SU-DHL-6 (cell line): Measurements from ENCODE around the gene THTPA.

ENCODE experiments used
- H2AFZ ChIP-seq: fragments of 200-600 bp; sonication (generic); 2 replicates; pipeline ENCODE4 v1.6.1; 2014; ENCODE audit warnings: low read depth, mild to moderate bottlenecking, moderate library complexity, mixed read lengths, antibody characterized with exemption, low read length; ENCODE audit not compliant: severe bottlenecking
- H3F3A ChIP-seq: fragments of 200-600 bp; shearing (Covaris generic); 2 replicates; pipeline ENCODE4 v1.6.0; 2016; ENCODE audit warnings: antibody characterized with exemption, mild to moderate bottlenecking; ENCODE audit not compliant: insufficient read depth
- H3K27ac ChIP-seq: fragments of 200-600 bp; sonication (generic); 2 replicates; pipeline ENCODE4 v1.5.1; 2016; ENCODE audit warnings: low read depth, mild to moderate bottlenecking, low read length, moderate library complexity, mixed read lengths
- H3K27me3 ChIP-seq: fragments of 200-600 bp; sonication (generic), shearing (Covaris generic); 2 replicates; pipeline ENCODE4 v1.6.0; 2014; ENCODE audit warnings: mild to moderate bottlenecking, low read length
- H3K36me3 ChIP-seq: fragments of 200-600 bp; sonication (generic); 2 replicates; pipeline ENCODE4 v1.6.1; 2014; ENCODE audit warnings: mild to moderate bottlenecking, low read length, mixed read lengths
- H3K4me2 ChIP-seq: fragments of 300-600, 200-600 bp; shearing (Covaris generic), sonication (generic); 2 replicates; pipeline ENCODE4 v1.6.0; 2014; ENCODE audit warnings: low read length, low read depth, mild to moderate bottlenecking; ENCODE audit not compliant: poor library complexity, severe bottlenecking
- H3K4me3 ChIP-seq: fragments of 200-600 bp; sonication (generic); 2 replicates; pipeline ENCODE4 v1.5.1; 2014; ENCODE audit warnings: antibody characterized with exemption, low read length, mild to moderate bottlenecking, mixed read lengths; ENCODE audit not compliant: insufficient read depth, poor library complexity, severe bottlenecking
- H3K79me2 ChIP-seq: fragments of 200-600 bp; sonication (generic); 2 replicates; pipeline ENCODE4 v1.6.1; 2014; ENCODE audit warnings: mild to moderate bottlenecking, low read length, moderate library complexity; ENCODE audit not compliant: insufficient read depth
- H3K9ac ChIP-seq: fragments of 200-600 bp; sonication (generic); 2 replicates; pipeline ENCODE4 v1.7.0; 2014; ENCODE audit warnings: mild to moderate bottlenecking, low read length
- H3K9me2 ChIP-seq: fragments of 200-600 bp; sonication (generic); replicated peaks from 2 replicates; pipeline ENCODE4 v1.6.1; 2014; ENCODE audit warnings: low read length; ENCODE audit not compliant: insufficient read depth
- H3K9me3 ChIP-seq: fragments of 200-600 bp; sonication (generic); 2 replicates; pipeline ENCODE4 v1.6.1; 2014; ENCODE audit warnings: low read length, mixed read lengths; ENCODE audit not compliant: insufficient read depth
- H4K20me1 ChIP-seq: fragments of 200-600 bp; sonication (generic); 2 replicates; pipeline ENCODE4 v1.6.1; 2014; ENCODE audit warnings: low read depth, mild to moderate bottlenecking, antibody characterized with exemption, low read length, moderate library complexity, mixed read lengths
- EZH2phosphoT487 ChIP-seq: fragments of 200-600 bp; sonication (generic), shearing (Covaris generic); conservative IDR thresholded peaks from 2 replicates; pipeline ENCODE4 v1.6.1; 2018; ENCODE audit warnings: mild to moderate bottlenecking, antibody characterized with exemption, low read length, moderate library complexity, mixed read lengths
- TF ChIP-seq, protein P1 (sequence below): fragments of 200-600 bp; sonication (generic); IDR thresholded peaks from one replicate; pipeline ENCODE4 v1.5.1; 2017; ENCODE audit warnings: antibody characterized with exemption, mild to moderate bottlenecking, low read length, moderate library complexity; ENCODE audit not compliant: insufficient read depth, poor library complexity, severe bottlenecking

Gene THTPA

DNA sequence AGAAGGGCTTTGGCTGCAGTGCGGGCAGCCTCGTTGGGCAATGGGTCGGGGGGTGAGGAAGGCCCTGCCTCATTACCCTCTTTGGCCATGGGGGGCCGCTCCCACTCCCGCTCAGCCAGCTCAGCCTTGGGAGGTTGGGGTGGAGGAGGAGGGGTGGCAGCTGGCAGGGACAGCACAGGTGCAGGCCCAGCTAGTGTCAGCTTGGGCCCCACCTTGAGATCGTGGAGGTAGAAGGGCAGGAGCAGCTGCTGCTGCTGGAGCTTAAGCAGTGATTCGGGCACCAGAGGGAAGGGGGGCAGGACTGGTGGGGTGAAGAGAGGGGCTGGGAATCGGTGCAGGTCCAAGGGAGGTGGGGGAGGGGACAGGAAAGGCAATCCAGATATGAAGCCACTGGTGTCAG is 30.5 kb upstream of the THTPA start:
- TF ChIP-seq, protein P1, sequence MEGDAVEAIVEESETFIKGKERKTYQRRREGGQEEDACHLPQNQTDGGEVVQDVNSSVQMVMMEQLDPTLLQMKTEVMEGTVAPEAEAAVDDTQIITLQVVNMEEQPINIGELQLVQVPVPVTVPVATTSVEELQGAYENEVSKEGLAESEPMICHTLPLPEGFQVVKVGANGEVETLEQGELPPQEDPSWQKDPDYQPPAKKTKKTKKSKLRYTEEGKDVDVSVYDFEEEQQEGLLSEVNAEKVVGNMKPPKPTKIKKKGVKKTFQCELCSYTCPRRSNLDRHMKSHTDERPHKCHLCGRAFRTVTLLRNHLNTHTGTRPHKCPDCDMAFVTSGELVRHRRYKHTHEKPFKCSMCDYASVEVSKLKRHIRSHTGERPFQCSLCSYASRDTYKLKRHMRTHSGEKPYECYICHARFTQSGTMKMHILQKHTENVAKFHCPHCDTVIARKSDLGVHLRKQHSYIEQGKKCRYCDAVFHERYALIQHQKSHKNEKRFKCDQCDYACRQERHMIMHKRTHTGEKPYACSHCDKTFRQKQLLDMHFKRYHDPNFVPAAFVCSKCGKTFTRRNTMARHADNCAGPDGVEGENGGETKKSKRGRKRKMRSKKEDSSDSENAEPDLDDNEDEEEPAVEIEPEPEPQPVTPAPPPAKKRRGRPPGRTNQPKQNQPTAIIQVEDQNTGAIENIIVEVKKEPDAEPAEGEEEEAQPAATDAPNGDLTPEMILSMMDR: no peak
- TF ChIP-seq EZH2phosphoT487: no peak
- Histone ChIP-seq H3K79me2 (no peaks in the 10 kb centered on the region), H4K20me1 (no peaks in the 10 kb centered on the region), H3K4me3 (no peak overlapping the region), H3K27ac (no peak overlapping the region), H3F3A (no peaks in the 10 kb centered on the region), H3K9me2 (no peaks in the 10 kb centered on the region), H3K4me2 (no peak overlapping the region), H3K36me3 (no peaks in the 10 kb centered on the region), H2AFZ (no peak overlapping the region), H3K9me3 (no peaks in the 10 kb centered on the region), H3K9ac (no peak overlapping the region), H3K27me3 (no peaks in the 10 kb centered on the region)

DNA sequence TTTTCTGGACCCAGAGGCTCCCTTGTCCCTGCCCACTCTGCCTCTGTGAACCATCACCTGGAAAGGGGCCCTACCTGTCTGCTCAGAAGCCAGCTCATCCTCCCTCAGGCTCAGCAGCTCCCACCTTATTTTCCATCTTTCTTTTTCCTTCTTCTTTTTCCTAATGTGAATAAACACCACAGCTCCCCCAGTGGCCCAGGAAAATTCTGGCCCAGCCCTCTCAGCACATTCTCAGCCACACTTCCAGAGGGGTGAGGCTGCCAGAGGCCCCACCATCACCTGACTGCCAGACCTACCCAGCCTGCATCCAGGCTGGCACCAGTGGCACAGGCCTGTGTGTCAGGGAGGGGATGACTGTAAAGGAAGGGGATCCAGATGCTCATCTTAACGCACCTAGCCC is 27.5 kb upstream of the THTPA start:
- H3K36me3 ChIP-seq: no peaks in the 10 kb centered on the region
- H3K27me3 ChIP-seq: no peaks in the 10 kb centered on the region
- no peaks in the 10 kb centered on the region for H3K79me2 ChIP-seq
- no peak overlapping the region for H3K9ac ChIP-seq
- H3F3A ChIP-seq: no peaks in the 10 kb centered on the region
- no peaks in the 10 kb centered on the region for H3K9me2 ChIP-seq
- TF ChIP-seq, protein P1: no peak
- TF ChIP-seq EZH2phosphoT487: no peak
- no peak overlapping the region for H3K4me2 ChIP-seq
- no peak overlapping the region for H3K4me3 ChIP-seq
- H3K9me3 ChIP-seq: no peaks in the 10 kb centered on the region
- H3K27ac ChIP-seq: no peak overlapping the region
- H2AFZ ChIP-seq: no peak overlapping the region
- H4K20me1 ChIP-seq: no peaks in the 10 kb centered on the region

DNA sequence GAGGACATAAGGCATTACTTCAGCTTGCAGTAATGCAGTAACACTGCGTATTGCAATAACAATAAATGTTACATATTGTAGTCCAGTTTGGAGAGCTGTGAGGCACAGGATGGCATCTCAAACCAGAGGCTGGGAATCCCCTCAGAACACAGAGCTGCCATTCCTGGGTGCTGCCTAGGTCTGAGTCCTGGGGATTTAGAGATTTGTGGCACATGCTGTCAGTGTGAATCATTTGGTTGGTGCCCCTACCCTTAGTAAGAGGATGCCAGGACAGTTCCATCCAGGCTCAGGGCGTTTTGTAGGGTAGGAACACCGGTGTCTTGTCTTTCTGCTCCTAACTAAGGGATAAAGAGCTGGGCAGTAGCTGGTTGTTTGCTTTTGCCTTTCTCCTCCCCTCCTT is 27.1 kb upstream of the THTPA start:
- no peaks in the 10 kb centered on the region for H3K79me2 ChIP-seq
- TF ChIP-seq, protein P1: no peak
- TF ChIP-seq EZH2phosphoT487: no peak
- H3K27ac ChIP-seq: no peak overlapping the region
- no peak overlapping the region for H3K9ac ChIP-seq
- H3K9me3 ChIP-seq: no peaks in the 10 kb centered on the region
- H4K20me1 ChIP-seq: no peaks in the 10 kb centered on the region
- H2AFZ ChIP-seq: no peak overlapping the region
- H3K4me2 ChIP-seq: no peak overlapping the region
- H3F3A ChIP-seq: no peaks in the 10 kb centered on the region
- no peaks in the 10 kb centered on the region for H3K36me3 ChIP-seq
- no peak overlapping the region for H3K4me3 ChIP-seq
- H3K9me2 ChIP-seq: no peaks in the 10 kb centered on the region
- H3K27me3 ChIP-seq: no peaks in the 10 kb centered on the region

DNA sequence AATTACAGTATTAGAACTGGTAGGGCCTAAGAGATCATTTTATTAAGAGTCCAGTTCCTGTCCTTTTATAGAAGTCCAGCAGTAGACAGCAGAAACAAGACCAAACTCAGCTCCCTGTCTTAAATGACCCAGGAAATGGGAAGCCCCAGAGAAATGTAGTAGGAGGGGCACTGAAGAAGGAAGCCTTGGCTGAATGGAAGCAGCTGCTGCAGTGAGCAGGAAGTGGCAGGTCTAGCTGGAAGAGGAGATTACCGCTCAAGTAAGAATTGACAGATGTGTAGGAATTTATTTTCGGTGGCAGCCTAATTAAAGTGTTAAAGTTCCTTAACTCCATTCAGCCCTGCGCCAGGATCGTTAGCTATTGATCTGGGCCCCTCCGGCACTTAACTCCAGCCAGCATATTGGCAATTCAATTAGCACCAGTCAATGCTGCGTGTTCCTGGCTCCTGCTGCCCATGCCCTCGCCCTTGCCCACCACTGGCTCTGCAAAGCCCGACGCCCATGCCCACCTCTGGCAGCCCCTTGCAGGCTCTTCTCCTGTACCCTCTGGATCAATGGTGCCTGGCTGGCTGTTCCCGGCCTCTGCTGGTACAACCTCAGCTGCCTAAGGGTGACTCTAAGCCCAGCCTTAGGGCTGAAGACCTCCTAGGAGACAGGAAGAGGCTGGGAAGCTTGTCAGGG is 25.6 kb upstream of the THTPA start:
- Histone ChIP-seq H3K79me2 (no peaks in the 10 kb centered on the region), H3K27ac (no peak overlapping the region), H3K27me3 (no peaks in the 10 kb centered on the region), H3K36me3 (no peaks in the 10 kb centered on the region), H4K20me1 (no peaks in the 10 kb centered on the region), H3K4me3 (no peak overlapping the region), H2AFZ (no peak overlapping the region), H3K9me2 (no peaks in the 10 kb centered on the region), H3K9me3 (no peaks in the 10 kb centered on the region), H3F3A (no peaks in the 10 kb centered on the region), H3K9ac (no peak overlapping the region), H3K4me2 (no peak overlapping the region)
- no peak for TF ChIP-seq EZH2phosphoT487
- TF ChIP-seq, protein P1: no peak
